ENCODE results near the gene NAMPT. TPM values are rescaled to one million over a fixed set of nuclear protein-coding genes. Genes with fewer than 3 reads are reported as not detected.

Gene NAMPT
- total RNA-seq, 2 donors from 2014 or later: 88.6 to 273 TPM

DNA sequence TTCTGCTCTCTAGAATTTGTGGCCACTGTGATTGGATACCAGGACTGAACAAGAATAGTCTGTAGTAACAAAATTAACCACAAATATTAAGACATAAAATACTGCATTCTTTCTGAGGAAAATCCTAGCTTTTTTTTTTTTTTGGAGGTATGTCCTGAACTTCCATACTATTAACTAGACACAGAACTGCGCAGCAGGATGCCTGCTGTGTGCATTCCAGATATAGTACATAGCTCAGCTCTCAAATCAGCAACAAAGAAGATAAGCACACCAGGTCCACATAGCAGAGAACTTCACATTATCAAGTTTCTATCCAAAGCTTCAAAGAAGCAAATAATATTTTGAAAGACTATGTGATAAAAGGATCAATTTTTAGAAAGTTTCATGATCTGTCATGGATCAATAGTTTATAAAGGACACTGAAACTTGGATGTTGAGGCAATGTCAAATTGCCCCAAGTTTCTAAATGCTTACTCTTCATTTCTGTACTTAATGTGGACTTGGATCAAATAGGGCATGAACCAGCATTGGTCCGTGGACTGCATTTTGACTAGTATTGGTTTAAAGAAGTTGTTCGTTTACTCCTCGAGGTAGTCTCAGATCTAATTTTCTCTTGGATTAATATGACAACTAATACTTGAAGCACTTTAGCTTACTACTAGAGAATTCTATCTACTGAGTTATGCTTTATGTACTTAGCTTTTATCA is 15.4 kb downstream of the NAMPT start:
- Histone ChIP-seq H3K9ac (ENCODE audit: low read depth in 2 of 2, low read length in 2 of 2) (no peak overlapping the region), H3K27me3 (no peaks in the 10 kb centered on the region), H3K4me3 (no peak overlapping the region), H3K9me3 (no peaks in the 10 kb centered on the region), H3K36me3 (no peaks in the 10 kb centered on the region), H3K27ac (no peak overlapping the region), H3K4me1 (no peaks in the 10 kb centered on the region)
- DNase-seq: no peak
- intact Hi-C loops (cut with DNase I): no loop called here
- TF ChIP-seq, protein P1, sequence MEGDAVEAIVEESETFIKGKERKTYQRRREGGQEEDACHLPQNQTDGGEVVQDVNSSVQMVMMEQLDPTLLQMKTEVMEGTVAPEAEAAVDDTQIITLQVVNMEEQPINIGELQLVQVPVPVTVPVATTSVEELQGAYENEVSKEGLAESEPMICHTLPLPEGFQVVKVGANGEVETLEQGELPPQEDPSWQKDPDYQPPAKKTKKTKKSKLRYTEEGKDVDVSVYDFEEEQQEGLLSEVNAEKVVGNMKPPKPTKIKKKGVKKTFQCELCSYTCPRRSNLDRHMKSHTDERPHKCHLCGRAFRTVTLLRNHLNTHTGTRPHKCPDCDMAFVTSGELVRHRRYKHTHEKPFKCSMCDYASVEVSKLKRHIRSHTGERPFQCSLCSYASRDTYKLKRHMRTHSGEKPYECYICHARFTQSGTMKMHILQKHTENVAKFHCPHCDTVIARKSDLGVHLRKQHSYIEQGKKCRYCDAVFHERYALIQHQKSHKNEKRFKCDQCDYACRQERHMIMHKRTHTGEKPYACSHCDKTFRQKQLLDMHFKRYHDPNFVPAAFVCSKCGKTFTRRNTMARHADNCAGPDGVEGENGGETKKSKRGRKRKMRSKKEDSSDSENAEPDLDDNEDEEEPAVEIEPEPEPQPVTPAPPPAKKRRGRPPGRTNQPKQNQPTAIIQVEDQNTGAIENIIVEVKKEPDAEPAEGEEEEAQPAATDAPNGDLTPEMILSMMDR (IDR thresholded peaks at IDR 0.05): no peak

DNA sequence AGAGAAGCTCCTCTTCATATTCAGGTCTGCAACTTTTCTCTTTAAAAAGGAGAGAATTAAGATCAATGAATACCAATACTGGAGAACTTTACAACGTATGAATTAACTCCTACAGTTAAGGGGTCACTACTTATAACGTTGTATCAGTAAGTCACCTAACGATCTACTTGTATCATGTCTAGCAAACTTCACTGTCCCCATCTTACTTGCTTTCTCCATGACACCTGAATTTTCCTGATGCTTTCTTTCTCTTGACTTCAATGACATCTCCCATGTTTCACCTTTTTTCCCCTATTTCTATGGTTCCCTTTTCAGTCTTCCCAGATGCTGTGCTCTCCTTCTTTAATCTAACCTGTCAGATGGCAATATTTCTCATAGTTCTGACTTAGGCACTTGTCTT is 19.6 kb downstream of the NAMPT start:
- intact Hi-C loops (cut with DNase I): no loop called here
- no peaks in the 10 kb centered on the region for H3K4me1 ChIP-seq
- H3K36me3 ChIP-seq: peaks cover 9% of the 10 kb centered on the region
- no peaks in the 10 kb centered on the region for H3K27me3 ChIP-seq
- no peak overlapping the region for H3K9ac ChIP-seq (ENCODE audit: low read depth in 2 of 2, low read length in 2 of 2)
- no peak overlapping the region for H3K4me3 ChIP-seq
- H3K9me3 ChIP-seq: no peaks in the 10 kb centered on the region
- no peak for DNase-seq
- no peak overlapping the region for H3K27ac ChIP-seq
- TF ChIP-seq, protein P1 (IDR thresholded peaks at IDR 0.05): no peak

DNA sequence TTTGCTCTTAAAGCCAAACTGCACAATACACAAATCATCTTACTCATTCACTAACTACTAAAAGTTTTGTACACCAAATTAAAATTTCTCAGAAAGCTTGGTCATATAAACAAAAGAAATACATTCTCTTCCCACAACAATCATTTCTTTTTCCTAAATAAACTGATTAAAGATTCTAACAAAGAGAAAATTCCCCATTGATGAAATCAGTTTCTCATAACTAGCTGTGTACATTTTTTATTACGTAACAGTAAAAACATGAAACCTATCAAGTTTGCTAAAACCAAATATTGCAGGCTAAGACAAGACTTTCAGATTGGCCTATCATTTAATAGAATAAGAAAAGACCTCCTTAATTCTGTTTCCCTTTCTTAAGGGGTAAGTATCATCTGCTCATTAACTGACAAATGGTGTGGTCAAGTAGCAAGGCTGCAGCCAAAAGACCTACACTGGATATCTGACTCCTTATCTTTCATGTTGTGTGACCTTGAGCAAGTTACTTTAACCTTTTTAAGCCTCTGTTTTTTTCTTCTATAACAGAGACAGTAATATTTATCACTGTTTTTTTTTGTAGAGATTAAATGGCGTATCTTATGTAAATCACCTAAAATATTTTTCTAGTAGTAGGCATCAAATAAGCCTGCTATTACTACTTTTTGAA is 22.4 kb downstream of the NAMPT start:
- H3K36me3 ChIP-seq: peaks cover 17% of the 10 kb centered on the region

DNA sequence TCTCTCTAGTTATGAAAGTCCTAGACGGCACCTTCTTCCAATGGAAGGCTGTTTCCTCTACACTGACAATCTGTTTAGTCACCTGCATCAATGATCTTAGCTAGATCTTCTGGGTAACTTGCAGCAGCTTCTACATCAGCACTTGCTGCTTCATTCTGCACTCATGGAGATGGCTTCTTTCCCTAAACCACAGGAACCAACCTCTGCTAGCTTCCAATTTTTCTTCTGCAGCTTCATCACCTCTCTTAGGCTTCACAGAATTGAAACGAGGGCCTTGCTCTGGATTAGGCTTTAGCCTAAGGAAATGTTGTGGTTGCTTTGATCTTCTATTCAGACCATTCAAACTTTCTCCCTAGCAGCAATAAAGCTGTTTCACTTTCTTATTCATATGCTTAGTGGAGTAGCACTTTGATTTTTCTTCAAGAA is 24.6 kb downstream of the NAMPT start:
- no peak overlapping the region for H3K9ac ChIP-seq (ENCODE audit: low read depth in 2 of 2, low read length in 2 of 2)
- H3K27ac ChIP-seq: no peak overlapping the region
- H3K9me3 ChIP-seq: no peaks in the 10 kb centered on the region
- no peaks in the 10 kb centered on the region for H3K4me1 ChIP-seq
- H3K27me3 ChIP-seq: no peaks in the 10 kb centered on the region
- TF ChIP-seq, protein P1 (IDR thresholded peaks at IDR 0.05): no peak
- intact Hi-C loops (cut with DNase I): no loop called here
- H3K4me3 ChIP-seq: no peak overlapping the region
- H3K36me3 ChIP-seq: peaks cover 17% of the 10 kb centered on the region
- DNase-seq: no peak

More for the DNA sequence above, 22.4 kb downstream of the NAMPT start:
- Histone ChIP-seq H3K27ac (no peak overlapping the region), H3K4me3 (no peak overlapping the region), H3K9ac (ENCODE audit: low read depth in 2 of 2, low read length in 2 of 2) (no peak overlapping the region), H3K27me3 (no peaks in the 10 kb centered on the region), H3K4me1 (no peaks in the 10 kb centered on the region), H3K9me3 (no peaks in the 10 kb centered on the region)
- TF ChIP-seq, protein P1 (IDR thresholded peaks at IDR 0.05): no peak
- DNase-seq: no peak
- intact Hi-C loops (cut with DNase I): no loop called here

DNA sequence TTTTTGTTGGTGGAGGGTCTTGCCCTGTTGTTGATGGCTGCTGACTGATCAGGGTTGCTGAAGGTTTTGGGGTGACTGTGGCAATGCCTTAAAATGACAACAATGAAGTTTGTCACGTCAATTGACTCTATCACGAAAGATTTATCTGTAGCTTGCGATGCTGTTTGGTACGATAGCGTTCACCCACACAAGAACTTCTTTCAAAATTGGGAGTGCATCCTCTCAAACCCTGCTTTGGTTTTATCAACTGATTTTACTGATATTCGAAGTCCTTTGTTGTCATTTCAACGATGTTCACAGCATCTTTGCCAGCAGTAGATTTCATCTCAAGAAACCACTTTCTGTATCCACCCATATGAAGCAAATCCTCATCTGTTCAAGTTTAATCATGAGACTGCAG is 26.0 kb downstream of the NAMPT start:
- no peak for DNase-seq
- Histone ChIP-seq H3K27ac (no peak overlapping the region), H3K9me3 (no peaks in the 10 kb centered on the region), H3K27me3 (no peaks in the 10 kb centered on the region), H3K4me1 (no peaks in the 10 kb centered on the region), H3K36me3 (peaks cover 17% of the 10 kb centered on the region), H3K9ac (ENCODE audit: low read depth in 2 of 2, low read length in 2 of 2) (no peak overlapping the region), H3K4me3 (no peak overlapping the region)
- TF ChIP-seq, protein P1 (IDR thresholded peaks at IDR 0.05): no peak
- intact Hi-C loops (cut with DNase I): no loop called here
